Fibroblast of skin of back (primary cell): ENCODE data around the gene UBN1.
"Not testable (repeated sequence)": the region's sequence is repeated elsewhere in the genome, so short reads cannot be mapped to it uniquely, and the experiment has no call there.

Source experiments
- DNase-seq: peaks from one replicate; pipeline ENCODE4 v3.0.0-alpha.2; 2013

UBN1 gene

DNA sequence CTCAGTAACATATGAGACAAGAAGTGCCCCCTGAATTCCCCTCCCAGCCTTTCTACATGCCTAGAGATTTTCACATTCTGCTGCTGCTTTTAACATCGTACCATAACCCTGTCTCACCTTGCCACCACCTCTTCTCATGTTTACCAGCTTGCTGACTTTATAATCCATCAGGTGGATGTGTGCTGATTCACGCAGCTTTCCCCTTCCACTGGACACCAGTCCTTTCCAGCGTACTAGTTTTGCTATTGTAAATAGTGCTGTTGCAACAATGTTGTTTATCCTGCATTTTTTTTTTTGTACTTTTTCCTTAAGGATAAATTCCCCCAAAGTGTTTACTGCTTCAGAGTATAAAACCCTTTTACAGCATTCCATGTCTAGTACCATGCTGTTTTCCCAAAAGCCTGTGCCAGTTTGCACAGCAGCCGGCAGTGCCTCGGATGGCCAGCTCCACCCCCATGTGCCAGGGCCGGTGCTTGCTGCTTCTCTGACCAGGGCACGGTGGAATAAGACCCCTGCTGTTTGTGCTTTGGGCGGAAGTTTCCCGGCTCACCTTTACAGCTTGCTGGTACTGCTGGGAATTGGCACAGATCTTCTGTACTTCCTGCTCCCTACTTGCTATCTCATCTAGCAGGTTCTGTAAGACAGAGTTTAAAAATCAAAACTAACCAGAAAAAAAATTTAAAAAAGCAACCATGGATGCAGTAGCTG lies 41.3 kb downstream of the UBN1 start:
- no peak for DNase-seq

DNA sequence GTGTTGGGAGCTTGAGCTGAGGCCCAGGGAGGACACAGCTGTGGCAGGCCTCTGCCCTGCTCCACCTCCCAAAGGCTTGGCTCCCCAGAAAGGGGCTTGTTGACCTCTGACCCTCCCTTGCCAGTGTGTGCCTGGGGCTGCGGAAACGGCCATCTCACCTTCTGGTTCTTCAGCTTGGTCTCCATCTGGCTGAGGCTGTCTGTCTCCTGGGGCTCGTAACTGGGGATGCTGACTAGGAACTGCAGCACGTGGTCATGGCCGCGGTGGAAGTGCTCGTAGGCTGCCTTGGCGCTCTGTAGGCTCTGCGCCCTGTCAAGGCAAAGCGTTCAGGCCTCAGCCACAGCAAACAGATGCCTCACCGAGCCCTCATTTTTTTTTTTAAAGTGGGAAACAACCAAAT lies 42.7 kb downstream of the UBN1 start:
- no peak for DNase-seq

DNA sequence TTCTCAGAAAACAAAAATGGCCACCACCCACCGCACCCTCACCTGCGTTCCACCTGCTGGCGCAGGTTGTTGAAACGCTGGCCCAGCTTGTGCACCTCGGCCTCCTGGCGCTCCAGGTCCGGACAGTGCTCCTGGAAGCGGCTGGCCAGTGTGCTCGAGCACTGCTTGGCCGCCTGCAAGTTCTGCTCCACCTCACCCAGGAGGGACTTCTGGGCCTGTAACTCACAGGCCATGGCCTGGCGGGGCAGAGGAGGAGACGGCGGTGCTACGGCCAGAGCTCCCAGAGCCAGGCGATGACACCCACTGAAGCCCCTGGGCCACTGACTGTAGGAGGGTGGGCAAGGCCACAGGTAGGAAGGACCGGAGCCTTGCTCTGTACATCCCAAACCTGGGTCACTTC lies 43.4 kb downstream of the UBN1 start:
- no peak for DNase-seq

DNA sequence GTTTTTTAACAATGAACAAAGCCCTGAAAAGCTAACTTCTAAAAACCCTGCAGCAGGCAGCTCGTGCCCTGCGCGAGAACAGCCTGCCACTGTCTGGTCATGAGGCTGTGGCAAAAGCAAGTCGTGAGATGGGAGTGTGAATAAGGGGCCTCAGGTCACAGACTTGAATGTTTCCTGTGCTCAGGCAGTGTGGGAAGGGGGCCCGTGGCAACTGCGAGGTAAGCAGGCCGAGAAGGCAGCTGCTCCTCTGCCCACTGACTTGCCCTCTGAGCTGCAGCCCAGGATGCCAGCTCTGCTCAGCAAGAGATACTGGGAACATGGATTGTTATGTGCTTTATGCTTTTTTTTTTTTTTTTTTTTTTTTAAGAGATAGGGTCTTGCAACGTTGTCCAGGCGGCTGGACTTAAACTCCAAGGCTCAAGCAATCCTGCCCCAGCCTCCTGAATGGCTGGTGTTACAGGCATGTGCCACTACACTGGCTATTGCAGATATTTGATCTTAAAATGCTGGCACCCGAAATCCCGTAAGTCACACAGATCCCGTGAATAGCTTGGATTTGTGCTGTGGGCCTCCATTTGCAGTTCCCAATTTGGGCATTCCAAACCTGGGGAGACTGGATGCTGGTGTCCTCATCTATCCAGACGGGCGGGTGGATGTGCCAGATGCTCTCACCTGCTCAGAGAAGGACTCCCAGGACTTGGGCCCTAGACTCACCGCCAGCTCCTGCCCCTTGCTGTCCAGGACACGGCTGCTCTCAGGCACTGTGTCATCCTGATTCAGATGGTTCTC lies 44.0 kb downstream of the UBN1 start:
- no peak for DNase-seq

DNA sequence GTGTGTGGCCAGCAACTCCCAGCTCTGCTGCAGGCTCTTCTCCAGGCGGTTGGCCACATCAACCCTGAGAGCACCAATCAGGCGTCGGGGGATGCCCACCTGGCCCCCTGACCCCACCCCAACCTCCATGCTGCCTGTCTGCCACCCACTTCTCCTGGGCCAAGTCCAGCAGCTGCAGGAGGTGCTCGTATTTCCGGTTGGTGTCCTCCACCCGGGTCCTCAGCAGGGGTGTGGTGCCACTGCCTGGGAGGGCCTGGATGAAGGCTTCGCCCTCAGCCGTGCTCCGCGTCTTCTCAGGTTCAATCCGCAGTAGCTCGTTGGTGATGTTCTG lies 44.6 kb downstream of the UBN1 start:
- peak; percentile 15 for DNase-seq

DNA sequence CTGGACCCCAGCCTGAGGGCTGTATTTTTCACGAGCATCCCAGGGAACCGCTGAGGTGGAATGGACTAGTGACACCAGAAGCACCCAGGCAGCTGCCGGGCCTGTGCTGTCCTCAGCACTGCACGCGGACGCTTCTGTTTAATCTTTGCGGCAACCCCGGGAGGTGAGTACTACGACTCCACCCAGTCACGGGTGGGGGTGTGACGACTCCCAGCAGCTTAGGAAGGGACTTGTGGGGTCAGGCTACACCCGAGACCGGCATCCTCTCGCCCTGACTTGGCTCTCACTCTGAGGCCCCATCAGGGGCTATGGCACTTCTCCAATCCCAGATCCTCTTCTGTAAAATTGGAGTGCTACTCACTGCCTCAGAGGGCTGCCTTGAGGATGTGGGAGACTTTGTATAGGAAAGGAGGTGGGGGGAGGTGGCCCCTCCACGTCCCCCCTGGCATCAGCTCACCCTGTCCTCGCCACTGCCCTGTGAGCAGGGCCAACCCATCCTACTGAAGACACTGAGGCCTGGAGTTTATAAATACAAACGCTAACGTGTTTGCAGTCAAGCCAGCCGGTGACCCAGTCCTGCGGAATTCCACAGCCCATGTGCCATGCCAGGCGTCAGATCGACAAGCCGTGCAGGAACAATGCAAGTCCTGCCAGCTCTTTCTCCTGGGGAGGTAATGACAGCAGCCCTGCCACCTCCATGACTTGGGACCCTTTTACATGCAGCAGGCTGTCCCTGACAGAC lies 45.3 kb downstream of the UBN1 start:
- peak; percentile 44 for DNase-seq

DNA sequence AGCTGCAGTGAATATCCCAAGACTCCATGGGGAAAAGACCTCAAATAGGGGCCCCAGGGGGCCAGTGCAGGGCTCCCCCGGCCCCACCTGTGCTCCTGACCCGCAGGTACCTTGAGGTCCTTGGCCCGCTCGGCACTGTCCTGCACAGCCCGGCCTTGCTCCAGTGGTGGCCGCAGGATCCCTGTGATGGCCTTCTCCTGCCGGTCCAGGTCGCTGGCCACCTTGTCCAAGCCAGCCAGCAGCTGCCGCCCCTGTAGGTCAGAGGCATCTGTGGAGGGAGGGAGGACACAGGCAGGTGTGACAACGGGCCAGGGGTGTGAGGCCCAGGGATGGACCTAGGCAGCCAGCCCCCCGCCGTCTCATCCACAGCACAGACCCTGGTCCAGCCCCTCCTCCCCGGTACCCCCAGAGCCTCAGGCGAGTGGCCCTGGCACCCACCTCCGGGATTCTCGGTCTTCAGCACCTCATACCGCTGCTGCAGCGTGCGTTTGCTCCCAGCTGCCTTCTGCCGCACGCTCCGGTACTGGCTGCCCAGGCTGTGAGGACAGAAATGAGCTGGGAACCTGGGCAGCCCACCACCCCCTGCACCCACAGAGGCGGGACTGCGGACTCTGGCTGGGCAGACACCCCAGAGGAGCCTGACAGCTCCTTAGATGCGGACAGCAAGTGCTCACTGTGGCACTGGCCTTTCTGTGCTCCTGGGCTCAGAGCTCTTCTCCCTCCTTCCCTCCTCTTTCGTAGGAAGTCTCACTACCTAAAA lies 46.0 kb downstream of the UBN1 start:
- DNase-seq: no peak

DNA sequence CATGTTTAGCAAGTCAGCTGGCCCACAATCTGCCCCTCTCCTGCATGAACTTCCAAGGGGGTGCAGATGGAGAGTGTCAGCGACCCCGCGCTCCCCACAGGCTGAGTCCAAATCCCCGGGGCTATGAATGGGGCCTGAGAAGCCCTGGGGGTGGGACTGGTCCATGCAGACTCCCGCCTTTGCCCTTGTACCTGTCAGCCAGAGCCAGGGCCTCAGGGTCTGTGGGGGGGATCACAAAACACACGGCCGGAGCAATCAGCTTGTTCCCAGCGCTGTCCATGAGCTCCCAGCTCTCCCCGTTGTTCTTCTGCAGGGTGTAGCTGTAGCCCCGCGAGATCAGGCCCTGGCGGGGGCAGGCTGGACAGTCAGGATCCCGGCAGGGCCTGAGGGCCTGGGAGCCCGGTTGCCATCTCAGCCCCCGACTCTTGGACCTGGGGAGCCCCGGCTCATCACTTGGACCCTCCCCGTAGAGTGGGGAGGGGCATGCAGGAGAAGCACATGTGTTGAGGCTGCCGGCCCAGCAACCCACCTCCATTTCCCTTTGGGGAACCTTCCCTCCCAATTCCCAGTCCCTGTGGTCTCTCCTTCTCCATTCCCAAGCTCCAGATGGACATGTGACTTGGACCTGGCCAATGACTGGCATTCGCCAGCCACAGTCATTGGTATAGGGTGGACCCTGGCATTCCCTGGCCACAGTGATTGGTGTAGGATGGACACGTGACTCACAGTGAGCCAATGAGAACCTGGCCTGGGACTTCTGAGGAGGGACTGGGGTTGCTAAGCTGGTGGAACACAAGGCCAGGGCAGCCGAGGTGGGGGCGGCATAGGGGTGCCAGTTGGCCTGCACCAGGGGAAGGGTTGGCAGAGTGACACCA lies 47.2 kb downstream of the UBN1 start:
- no peak for DNase-seq

DNA sequence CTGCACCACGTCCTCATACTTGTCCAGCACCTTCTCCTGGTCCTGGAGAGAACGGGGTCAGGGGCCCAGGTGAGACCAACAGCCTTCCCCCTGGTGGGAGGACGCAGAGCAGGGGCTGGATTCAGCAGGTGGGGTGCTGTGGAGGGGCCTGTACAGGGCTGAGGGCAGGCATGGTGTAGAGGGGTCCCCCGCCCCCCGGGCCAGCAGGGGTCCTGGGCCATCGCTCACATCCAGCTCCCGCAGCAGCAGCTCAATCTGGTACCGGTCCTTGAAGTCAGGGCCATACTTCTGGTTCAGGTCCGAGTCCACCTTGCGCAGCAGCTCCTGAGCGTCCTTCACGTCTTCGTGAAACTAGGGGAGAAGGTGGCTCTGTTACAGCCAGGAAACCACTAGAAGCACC lies 48.1 kb downstream of the UBN1 start:
- no peak for DNase-seq

DNA sequence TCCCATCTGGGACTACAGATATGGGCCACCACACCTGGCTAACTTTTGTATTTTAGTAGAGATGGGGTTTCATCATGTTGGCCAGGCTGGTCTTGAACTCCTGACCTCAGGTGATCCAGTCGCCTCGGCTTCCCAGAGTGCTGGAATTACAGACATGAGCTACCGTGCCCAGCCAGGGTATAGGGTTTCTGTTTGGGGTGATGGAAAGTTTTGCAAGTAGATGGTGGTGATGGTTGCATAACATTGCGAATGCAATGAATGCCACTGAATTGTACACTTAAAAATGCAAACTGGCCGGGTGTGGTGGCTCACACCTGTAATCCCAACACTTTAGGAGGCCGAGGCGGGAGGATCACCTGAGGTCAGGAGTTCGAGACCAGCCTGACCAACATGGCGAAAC lies 49.5 kb downstream of the UBN1 start:
- not testable (repeated sequence) for DNase-seq

DNA sequence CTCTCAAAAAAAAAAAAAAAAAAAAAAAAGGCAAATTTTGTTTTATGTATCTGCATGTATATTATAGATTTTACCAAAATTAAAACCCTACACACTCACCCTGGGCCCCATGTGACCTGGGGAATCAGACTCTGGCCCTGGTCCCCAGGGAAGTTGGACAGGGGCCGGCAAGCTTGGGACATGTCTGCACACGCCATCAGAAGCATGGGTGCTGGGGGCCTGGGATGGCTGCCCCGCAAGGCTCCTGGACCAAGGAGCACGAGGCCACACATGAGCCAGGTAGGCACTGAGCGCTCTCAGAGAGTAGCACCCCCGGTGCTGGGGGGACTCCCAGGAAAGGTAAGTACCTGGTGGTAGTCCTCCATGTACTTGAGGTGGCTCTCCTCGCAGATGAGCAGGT lies 50.0 kb downstream of the UBN1 start:
- no peak for DNase-seq

DNA sequence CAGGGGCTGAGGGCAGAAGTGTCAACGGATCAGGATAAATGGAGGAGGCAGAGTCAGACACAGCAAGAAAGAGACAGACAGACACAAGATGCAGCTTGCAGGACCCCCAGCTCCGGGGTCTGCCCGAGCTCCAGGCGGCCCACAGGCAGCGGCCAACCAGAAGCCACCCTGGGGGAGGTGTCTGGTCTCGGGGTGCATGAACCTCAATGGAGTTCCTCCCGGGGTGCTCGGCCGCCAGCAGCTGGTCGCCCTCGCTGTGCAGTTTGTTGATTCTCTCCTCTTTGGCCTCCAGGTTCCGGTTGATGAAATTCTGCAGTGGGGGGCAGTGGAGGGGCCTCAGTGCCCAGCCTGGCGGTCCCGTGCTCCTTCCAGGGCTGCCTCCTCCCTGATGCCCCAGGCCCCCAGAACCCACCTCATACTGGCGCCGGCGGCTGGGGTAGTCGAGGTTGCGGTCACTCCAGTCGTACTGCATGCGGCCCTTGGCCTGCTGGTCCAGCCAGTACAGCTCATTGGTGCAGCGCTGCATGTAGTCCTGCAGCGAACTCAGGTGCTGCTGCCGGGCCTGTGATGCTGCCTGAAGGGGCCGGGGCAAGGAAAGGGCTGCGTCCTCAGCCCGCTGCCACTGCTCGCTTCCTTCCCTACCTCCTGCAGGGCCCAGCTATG lies 51.7 kb downstream of the UBN1 start:
- DNase-seq: no peak

DNA sequence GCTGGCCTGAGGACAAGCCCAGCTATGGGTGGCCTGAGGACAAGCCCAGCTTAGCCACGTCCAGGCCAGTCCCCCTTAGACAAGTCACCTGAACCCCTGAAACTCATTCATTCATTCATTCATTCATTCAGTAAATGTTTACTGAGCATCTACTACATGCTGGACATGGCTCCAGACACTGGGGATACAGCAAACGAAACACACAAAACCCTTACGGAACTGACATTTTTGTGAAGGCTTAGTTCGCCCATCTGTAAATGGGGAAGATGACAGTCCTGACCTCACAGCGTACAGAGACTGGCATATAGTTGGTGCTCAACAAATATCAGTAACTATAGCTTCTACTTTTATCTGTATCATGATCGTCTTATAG lies 52.2 kb downstream of the UBN1 start:
- DNase-seq: no peak

DNA sequence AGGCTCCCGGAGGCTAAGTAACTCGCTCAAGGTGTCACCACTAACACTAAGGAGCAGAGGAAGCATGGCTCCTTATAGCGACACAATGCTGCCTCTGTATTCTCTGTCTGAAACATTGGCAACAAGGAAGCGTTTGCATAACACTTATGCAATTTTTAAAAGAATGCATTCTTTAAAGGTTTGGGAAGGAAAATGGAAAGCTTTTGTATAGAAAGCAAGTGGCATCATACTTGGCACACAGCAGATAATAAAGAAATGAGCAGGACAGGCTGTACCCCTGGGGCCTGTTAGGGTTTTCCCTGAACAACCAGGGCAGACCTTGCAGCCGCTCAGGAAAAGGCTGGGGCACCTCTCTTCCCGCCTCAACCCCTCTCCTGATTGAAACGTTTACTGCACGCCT lies 52.8 kb downstream of the UBN1 start:
- DNase-seq: no peak

DNA sequence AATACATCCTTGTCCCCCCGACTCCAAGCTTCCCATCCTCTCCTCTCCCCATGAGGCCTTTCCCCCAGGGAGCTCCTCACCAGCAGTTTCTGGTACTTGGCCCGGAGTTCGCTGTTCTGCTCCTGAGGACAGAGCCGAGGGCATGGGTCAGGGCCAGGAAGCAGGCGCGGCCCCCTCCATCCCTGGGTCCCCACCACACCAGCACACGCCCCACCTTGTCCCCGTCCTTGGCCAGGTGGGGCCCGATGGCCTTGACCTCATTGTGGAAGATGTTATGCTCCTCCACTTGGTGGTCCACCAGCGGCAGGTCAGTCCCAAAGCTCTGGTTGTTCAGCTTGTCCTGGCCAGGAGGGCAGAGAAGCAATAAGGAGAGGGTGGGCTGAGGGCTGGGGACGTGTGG lies 53.5 kb downstream of the UBN1 start:
- DNase-seq: no peak

DNA sequence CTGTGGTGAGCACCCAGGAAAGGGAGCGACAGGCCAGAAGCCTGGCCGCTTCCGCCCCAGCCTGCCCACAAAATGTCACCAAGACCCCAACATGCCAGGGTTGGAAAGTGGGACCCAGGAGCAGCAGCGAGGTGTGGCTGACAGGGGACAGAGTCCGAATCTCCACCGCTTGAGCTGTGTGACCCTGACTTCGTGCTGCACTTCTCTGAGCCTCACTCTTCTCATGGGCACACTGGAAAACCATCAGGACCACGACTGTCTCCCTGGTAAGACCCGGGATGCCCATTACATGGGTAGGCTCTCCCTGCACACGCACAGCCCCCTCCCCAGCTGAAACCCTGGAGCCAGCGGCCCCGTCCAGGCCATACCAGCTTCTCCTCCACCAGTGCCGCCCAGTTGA lies 54.8 kb downstream of the UBN1 start:
- no peak for DNase-seq

DNA sequence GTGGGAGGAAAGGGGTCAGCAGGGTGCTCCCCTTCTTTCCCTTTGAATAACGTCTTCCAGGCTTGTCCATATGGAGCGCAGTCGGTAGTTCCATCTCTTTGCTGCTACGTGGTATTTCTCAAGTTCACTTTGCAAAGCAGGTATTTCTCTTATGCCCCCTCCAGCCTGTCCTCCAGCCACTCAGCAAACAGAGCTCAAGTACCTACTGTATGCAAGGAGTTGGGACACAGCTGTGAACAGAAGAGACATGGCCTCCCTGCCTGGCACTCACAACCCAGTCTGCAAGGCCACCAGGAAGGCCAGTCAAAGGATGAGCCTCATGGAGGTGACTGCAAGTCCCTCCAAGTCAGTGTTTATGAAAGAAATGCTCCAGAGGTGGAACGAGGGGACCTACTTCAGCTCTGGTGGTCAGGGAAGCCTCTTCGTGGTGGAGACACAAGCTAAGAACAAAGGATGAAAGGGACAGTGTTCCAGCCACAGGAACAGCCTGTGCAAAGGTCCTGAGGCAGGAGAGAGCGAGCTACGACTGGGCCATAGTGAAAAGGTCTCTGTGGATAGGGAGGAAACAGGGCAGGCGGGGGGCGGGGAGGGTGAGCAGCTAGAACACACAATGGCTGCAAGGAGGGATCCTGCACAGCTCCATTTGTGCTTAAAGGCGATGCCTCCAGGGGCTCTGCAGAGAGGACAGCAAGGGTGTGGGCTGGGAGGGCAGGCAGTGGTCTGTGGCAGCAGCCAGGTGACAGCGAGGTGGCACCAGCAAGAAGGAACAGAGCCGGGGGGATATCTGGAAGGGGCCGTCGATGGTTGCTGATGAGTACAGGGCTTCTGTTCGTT lies 57.0 kb downstream of the UBN1 start:
- no peak for DNase-seq

DNA sequence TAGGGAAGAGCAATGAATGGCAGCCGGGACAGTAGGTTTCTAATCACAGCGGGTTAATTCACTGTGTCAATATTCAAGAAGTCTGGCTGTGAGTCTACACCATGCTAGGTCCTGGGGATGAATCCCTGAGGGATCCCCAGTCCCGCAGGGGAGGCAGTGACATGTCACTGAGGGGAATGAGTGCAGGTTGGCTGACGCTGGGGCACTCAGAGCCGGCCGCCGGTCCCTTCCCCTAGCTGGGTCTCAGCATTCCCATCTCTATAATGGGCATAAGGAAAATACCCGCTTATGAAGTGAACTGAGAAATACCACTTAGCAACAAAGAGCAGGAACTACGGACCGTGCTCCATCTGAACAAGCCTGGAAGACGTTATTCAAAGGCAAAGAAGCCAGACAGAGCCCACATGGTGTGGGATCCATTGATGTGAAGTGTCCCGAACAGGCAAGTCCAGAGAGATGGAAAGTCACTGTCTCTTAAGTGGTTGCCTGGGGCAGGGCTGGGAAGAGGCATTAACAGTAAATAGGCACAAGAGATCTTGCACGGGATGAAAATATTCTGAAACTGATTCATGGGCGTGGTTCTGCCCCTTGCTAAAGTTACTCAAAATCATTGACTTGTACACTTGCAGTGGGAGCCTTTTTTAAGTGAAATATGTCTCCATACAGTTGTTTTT lies 57.8 kb downstream of the UBN1 start:
- DNase-seq: no peak

DNA sequence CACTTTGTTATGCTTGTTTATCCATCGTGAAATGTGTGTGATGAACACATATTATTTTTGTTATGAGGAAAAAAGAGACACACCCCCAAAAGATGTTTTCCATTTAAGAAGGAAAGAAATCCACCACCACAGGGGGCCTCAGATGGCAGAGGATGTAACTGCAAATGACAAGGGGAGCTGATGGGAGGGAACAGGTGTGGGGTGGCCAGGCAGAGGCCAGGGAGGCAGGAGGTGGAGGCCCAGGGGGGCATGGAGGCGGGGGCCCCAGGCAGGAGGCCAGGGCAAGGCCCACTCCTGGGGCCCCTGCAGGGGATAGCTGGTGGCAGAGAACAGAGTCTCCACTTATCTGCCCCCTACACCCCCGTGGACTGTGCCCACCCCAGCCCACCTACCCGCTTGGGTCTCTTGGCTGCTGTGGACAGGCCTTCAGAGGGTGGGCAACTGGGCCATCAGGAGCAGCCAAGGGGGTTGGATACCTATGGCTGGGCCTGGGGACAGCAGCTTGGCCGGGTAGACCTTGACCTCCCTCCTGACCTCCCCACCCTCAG lies 61.6 kb downstream of the UBN1 start:
- no peak for DNase-seq

DNA sequence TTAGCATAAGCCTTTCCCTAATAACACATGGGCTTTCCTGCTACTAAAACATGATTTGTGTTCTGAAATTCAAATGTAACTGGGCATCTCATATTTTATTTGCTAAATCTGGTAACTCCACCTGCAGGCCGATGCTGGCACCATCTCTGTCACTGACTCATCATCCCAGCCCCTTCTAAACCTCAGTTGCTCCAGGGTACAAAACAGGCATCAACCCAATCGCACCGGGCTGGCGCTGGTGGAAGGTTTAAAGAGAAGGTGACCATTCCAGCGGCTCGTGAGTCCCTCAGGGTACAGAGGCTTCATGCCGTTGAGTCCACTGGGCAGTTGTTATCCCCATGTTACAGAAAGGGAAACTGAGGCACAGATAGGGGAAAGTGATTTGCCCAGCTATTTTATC lies 62.5 kb downstream of the UBN1 start:
- DNase-seq: no peak
